HG03378 (cell line): ENCODE results near the gene DCUN1D3.

Experiments
- ATAC-seq: cut with Tn5 transposase; IDR thresholded peaks from one replicate; pipeline ENCODE4 v1.9.1; 2021; ENCODE audit warnings: mild to moderate bottlenecking, moderate library complexity; ENCODE audit not compliant: unreplicated experiment

The DCUN1D3 gene

GRCh38 chr16:20889625-20890275 is 10.4 kb downstream of the DCUN1D3 start:
- ATAC-seq = no peak

GRCh38 chr16:20887207-20887606 is 13.0 kb downstream of the DCUN1D3 start:
- ATAC-seq = no peak

GRCh38 chr16:20886320-20886719 is 13.8 kb downstream of the DCUN1D3 start:
- no peak for ATAC-seq

GRCh38 chr16:20884240-20884556 is 16.0 kb downstream of the DCUN1D3 start:
- ATAC-seq = no peak

- ATAC-seq = no peak
Measured at GRCh38 chr16:20883554-20884239, 16.5 kb downstream of the DCUN1D3 start.

GRCh38 chr16:20881503-20881878 is 18.7 kb downstream of the DCUN1D3 start:
- no peak for ATAC-seq

GRCh38 chr16:20880867-20881502 is 19.2 kb downstream of the DCUN1D3 start:
- no peak for ATAC-seq

- ATAC-seq = peak; percentile 37
Measured at GRCh38 chr16:20879175-20880040, 20.8 kb downstream of the DCUN1D3 start.

GRCh38 chr16:20878682-20879147 is 21.4 kb downstream of the DCUN1D3 start:
- ATAC-seq = peak; percentile 5

GRCh38 chr16:20875355-20875650 is 24.9 kb downstream of the DCUN1D3 start:
- no peak for ATAC-seq

- ATAC-seq = no peak
Measured at GRCh38 chr16:20874088-20874581, 26.0 kb downstream of the DCUN1D3 start.

- no peak for ATAC-seq
Measured at GRCh38 chr16:20873331-20873730, 26.8 kb downstream of the DCUN1D3 start.

GRCh38 chr16:20871941-20872815 is 28.0 kb downstream of the DCUN1D3 start:
- no peak for ATAC-seq

- no peak for ATAC-seq
Measured at GRCh38 chr16:20871258-20871657, 28.9 kb downstream of the DCUN1D3 start.

- no peak for ATAC-seq
Measured at GRCh38 chr16:20870122-20870820, 29.9 kb downstream of the DCUN1D3 start.

- no peak for ATAC-seq
Measured at GRCh38 chr16:20868890-20869289, 31.3 kb downstream of the DCUN1D3 start.

GRCh38 chr16:20867585-20867984 is 32.6 kb downstream of the DCUN1D3 start:
- ATAC-seq = no peak

GRCh38 chr16:20866801-20867200 is 33.4 kb downstream of the DCUN1D3 start:
- ATAC-seq = no peak

GRCh38 chr16:20866145-20866772 is 33.9 kb downstream of the DCUN1D3 start:
- ATAC-seq = no peak
